ENCODE results near the gene TBC1D22B. TPM values are rescaled to one million over a fixed set of nuclear protein-coding genes. Genes with fewer than 3 reads are reported as not detected.
"Not testable (repeated sequence)": the region's sequence is repeated elsewhere in the genome, so short reads cannot be mapped to it uniquely, and the experiment has no call there.

The TBC1D22B gene
- total RNA-seq, 3 donors from 2014 or later: 13.0 to 13.5 (median 13.2) TPM

GRCh38 chr6:37289931-37290330 is 32.4 kb downstream of the TBC1D22B start:
- Mint-ChIP-seq H3K4me3 (no peak overlapping the region), H3K36me3 (ENCODE audit: insufficient read depth) (peaks cover 33% of the 10 kb centered on the region), H3K27me3 (ENCODE audit: low read depth) (no peaks in the 10 kb centered on the region), H3K9me3 (no peaks in the 10 kb centered on the region), H3K4me1 (ENCODE audit: low read depth) (peaks cover 19% of the 10 kb centered on the region)
- no peak for DNase-seq
- peak; percentile 80 to 86 for ATAC-seq

- DNase-seq (no peak), ATAC-seq (no peak)
- Mint-ChIP-seq H3K36me3 (ENCODE audit: insufficient read depth) (peaks cover 41% of the 10 kb centered on the region), H3K4me3 (no peak overlapping the region), H3K9me3 (no peaks in the 10 kb centered on the region), H3K27me3 (ENCODE audit: low read depth) (no peaks in the 10 kb centered on the region), H3K4me1 (ENCODE audit: low read depth) (peaks cover 15% of the 10 kb centered on the region)
Observed at GRCh38 chr6:37293426-37293825, 35.9 kb downstream of the TBC1D22B start.

GRCh38 chr6:37297637-37298036 is 40.1 kb downstream of the TBC1D22B start:
- DNase-seq; H3K27me3 Mint-ChIP-seq (ENCODE audit: low read depth); H3K4me1 Mint-ChIP-seq (ENCODE audit: low read depth); H3K9me3 Mint-ChIP-seq; H3K4me3 Mint-ChIP-seq; ATAC-seq: not testable (repeated sequence)
- H3K36me3 Mint-ChIP-seq (ENCODE audit: insufficient read depth): peaks cover 44% of the 10 kb centered on the region

- H3K27me3 Mint-ChIP-seq (ENCODE audit: low read depth): no peaks in the 10 kb centered on the region
- H3K4me1 Mint-ChIP-seq (ENCODE audit: low read depth): no peaks in the 10 kb centered on the region
- peaks cover 48% of the 10 kb centered on the region for H3K36me3 Mint-ChIP-seq (ENCODE audit: insufficient read depth)
- ATAC-seq (no peak), DNase-seq (no peak)
- no peak overlapping the region for H3K4me3 Mint-ChIP-seq
- no peaks in the 10 kb centered on the region for H3K9me3 Mint-ChIP-seq
Observed at GRCh38 chr6:37298958-37299357, 41.4 kb downstream of the TBC1D22B start.

GRCh38 chr6:37299990-37300389 is 42.4 kb downstream of the TBC1D22B start:
- Mint-ChIP-seq H3K4me1 (ENCODE audit: low read depth) (no peaks in the 10 kb centered on the region), H3K4me3 (no peak overlapping the region), H3K27me3 (ENCODE audit: low read depth) (no peaks in the 10 kb centered on the region), H3K9me3 (no peaks in the 10 kb centered on the region), H3K36me3 (ENCODE audit: insufficient read depth) (peaks cover 45% of the 10 kb centered on the region)
- DNase-seq (no peak), ATAC-seq (no peak)

- peaks cover 36% of the 10 kb centered on the region for H3K36me3 Mint-ChIP-seq (ENCODE audit: insufficient read depth)
- no peak for ATAC-seq
- no peaks in the 10 kb centered on the region for H3K9me3 Mint-ChIP-seq
- no peaks in the 10 kb centered on the region for H3K4me1 Mint-ChIP-seq (ENCODE audit: low read depth)
- no peak for DNase-seq
- no peak overlapping the region for H3K4me3 Mint-ChIP-seq
- no peaks in the 10 kb centered on the region for H3K27me3 Mint-ChIP-seq (ENCODE audit: low read depth)
Observed at GRCh38 chr6:37302086-37302686, 44.6 kb downstream of the TBC1D22B start.

GRCh38 chr6:37303091-37303660 is 45.6 kb downstream of the TBC1D22B start:
- H3K9me3 Mint-ChIP-seq: no peaks in the 10 kb centered on the region
- no peaks in the 10 kb centered on the region for H3K27me3 Mint-ChIP-seq (ENCODE audit: low read depth)
- H3K4me1 Mint-ChIP-seq (ENCODE audit: low read depth): no peaks in the 10 kb centered on the region
- DNase-seq: no peak
- no peak for ATAC-seq
- peaks cover 30% of the 10 kb centered on the region for H3K36me3 Mint-ChIP-seq (ENCODE audit: insufficient read depth)
- no peak overlapping the region for H3K4me3 Mint-ChIP-seq

- Mint-ChIP-seq H3K36me3 (ENCODE audit: insufficient read depth) (peaks cover 29% of the 10 kb centered on the region), H3K9me3 (no peaks in the 10 kb centered on the region), H3K4me1 (ENCODE audit: low read depth) (no peaks in the 10 kb centered on the region), H3K27me3 (ENCODE audit: low read depth) (no peaks in the 10 kb centered on the region), H3K4me3 (no peak overlapping the region)
- DNase-seq (no peak), ATAC-seq (peak; percentile 56 to 66)
Observed at GRCh38 chr6:37303891-37304503, 46.4 kb downstream of the TBC1D22B start.

GRCh38 chr6:37304766-37305165 is 47.2 kb downstream of the TBC1D22B start:
- H3K4me1 Mint-ChIP-seq (ENCODE audit: low read depth): no peaks in the 10 kb centered on the region
- H3K27me3 Mint-ChIP-seq (ENCODE audit: low read depth): no peaks in the 10 kb centered on the region

GRCh38 chr6:37305841-37306425 is 48.4 kb downstream of the TBC1D22B start:
- no peaks in the 10 kb centered on the region for H3K9me3 Mint-ChIP-seq
- no peak for ATAC-seq
- peaks cover 25% of the 10 kb centered on the region for H3K36me3 Mint-ChIP-seq (ENCODE audit: insufficient read depth)

More at GRCh38 chr6:37304766-37305165, 47.2 kb downstream of the TBC1D22B start:
- peaks cover 28% of the 10 kb centered on the region for H3K36me3 Mint-ChIP-seq (ENCODE audit: insufficient read depth)
- no peak overlapping the region for H3K4me3 Mint-ChIP-seq
- DNase-seq (no peak), ATAC-seq (no peak)
- H3K9me3 Mint-ChIP-seq: no peaks in the 10 kb centered on the region

GRCh38 chr6:37306624-37307222 is 49.2 kb downstream of the TBC1D22B start:
- no peak for ATAC-seq
- Mint-ChIP-seq H3K36me3 (ENCODE audit: insufficient read depth) (peaks cover 19% of the 10 kb centered on the region), H3K4me1 (ENCODE audit: low read depth) (no peaks in the 10 kb centered on the region), H3K4me3 (no peak overlapping the region), H3K27me3 (ENCODE audit: low read depth) (no peaks in the 10 kb centered on the region), H3K9me3 (no peaks in the 10 kb centered on the region)
- DNase-seq: no peak

More at GRCh38 chr6:37305841-37306425, 48.4 kb downstream of the TBC1D22B start:
- Mint-ChIP-seq H3K27me3 (ENCODE audit: low read depth) (no peaks in the 10 kb centered on the region), H3K4me3 (no peak overlapping the region), H3K4me1 (ENCODE audit: low read depth) (no peaks in the 10 kb centered on the region)
- DNase-seq: no peak

GRCh38 chr6:37307484-37307883 is 49.9 kb downstream of the TBC1D22B start:
- not testable (repeated sequence) for DNase-seq; H3K9me3 Mint-ChIP-seq; H3K4me1 Mint-ChIP-seq (ENCODE audit: low read depth); H3K27me3 Mint-ChIP-seq (ENCODE audit: low read depth); H3K4me3 Mint-ChIP-seq; ATAC-seq
- peaks cover 21% of the 10 kb centered on the region for H3K36me3 Mint-ChIP-seq (ENCODE audit: insufficient read depth)

GRCh38 chr6:37308069-37308815 is 50.7 kb downstream of the TBC1D22B start:
- Mint-ChIP-seq H3K9me3 (no peaks in the 10 kb centered on the region), H3K36me3 (ENCODE audit: insufficient read depth) (peaks cover 21% of the 10 kb centered on the region), H3K27me3 (ENCODE audit: low read depth) (no peaks in the 10 kb centered on the region), H3K4me1 (ENCODE audit: low read depth) (no peaks in the 10 kb centered on the region), H3K4me3 (no peak overlapping the region)
- no peak for ATAC-seq
- no peak for DNase-seq

- Mint-ChIP-seq H3K4me3 (no peak overlapping the region), H3K9me3 (no peaks in the 10 kb centered on the region), H3K27me3 (ENCODE audit: low read depth) (no peaks in the 10 kb centered on the region), H3K4me1 (ENCODE audit: low read depth) (no peaks in the 10 kb centered on the region), H3K36me3 (ENCODE audit: insufficient read depth) (peaks cover 16% of the 10 kb centered on the region)
- DNase-seq (no peak), ATAC-seq (no peak)
Observed at GRCh38 chr6:37309046-37309445, 51.5 kb downstream of the TBC1D22B start.
